Heart right ventricle (tissue), 16 donors: ENCODE measurements around the gene OR4D1. TPM values are rescaled to one million over a fixed set of nuclear protein-coding genes. Genes with fewer than 3 reads are reported as not detected.

ENCODE experiments used
- ATAC-seq, 8 donors: fragments of 200-7000 bp; cut with Tn5 transposase; one replicate each; pipeline ENCODE4 v1.9.1; 2020; ENCODE audit warnings: mild to moderate bottlenecking in 8 of 8, moderate library complexity in 8 of 8, moderate number of reproducible peaks in 1 of 8
- DNase-seq, 2 donors: peaks; one replicate each; pipeline ENCODE4 v3.0.0-alpha.2; 2020
- H3K27ac ChIP-seq, 10 donors: fragments of 200-600 bp; sonication (generic) in 2 of 10; one replicate each; pipeline versions ENCODE4 v1.5.0 to v1.8.0; 2020 to 2022; ENCODE audit warnings: mild to moderate bottlenecking in 3 of 10
- H3K27me3 ChIP-seq, 7 donors: fragments of 200-600 bp; one replicate each; pipeline ENCODE4 v1.8.0; 2021 to 2022; ENCODE audit warnings: mild to moderate bottlenecking in 2 of 7
- H3K36me3 ChIP-seq, 9 donors: fragments of 200-600 bp; sonication (generic) in 1 of 9; one replicate each; pipeline versions ENCODE4 v1.5.0 to v1.8.0; 2020 to 2022; ENCODE audit warnings: mild to moderate bottlenecking in 2 of 9
- H3K4me1 ChIP-seq, 9 donors: fragments of 200-600 bp; sonication (generic) in 1 of 9; one replicate each; pipeline versions ENCODE4 v1.5.0 to v1.8.0; 2020 to 2022; ENCODE audit warnings: mild to moderate bottlenecking in 4 of 9
- H3K4me3 ChIP-seq, 10 donors: fragments of 200-600 bp; sonication (generic) in 2 of 10; one replicate each; pipeline versions ENCODE4 v1.5.0 to v1.8.0; 2020 to 2022; ENCODE audit warnings: mild to moderate bottlenecking in 7 of 10, moderate library complexity in 2 of 10
- H3K9me3 ChIP-seq, 11 donors: fragments of 200-600 bp in 10 of 11; sonication (generic) in 2 of 11; one replicate each; pipeline versions ENCODE4 v1.5.0 to v1.8.0; 2013 to 2022; ENCODE audit warnings: mild to moderate bottlenecking in 2 of 11, control low read depth in 1 of 11, moderate library complexity in 1 of 11
- CTCF ChIP-seq, 9 donors: fragments of 200-600 bp; sonication (generic) in 2 of 9; IDR thresholded peaks; one replicate each; pipeline versions ENCODE4 v1.5.0 to v1.8.0; 2021 to 2022; ENCODE audit warnings: antibody characterized with exemption in 9 of 9, mild to moderate bottlenecking in 5 of 9, moderate library complexity in 1 of 9
- WGBS, 2 donors: extraction: QIAGEN DNeasy Blood & Tissue Kit; methylation state at CpG; one replicate each; pipeline ENCODE4 v1.1.7; 2013; ENCODE audit warnings: inconsistent platforms in 1 of 2; 5-methylcytosine and 5-hydroxymethylcytosine counted together
- intact Hi-C, 10 donors: fragments of 100-400 bp; cut with DNase I; formaldehyde crosslinking; loops; one replicate each; pipeline versions ENCODE4 v1.11.1 to v1.14.2; 2022
- polyA plus RNA-seq, 2 donors: library from polyadenylated mRNA; stranded (reverse); fragments of 200-250 nt; gene quantifications; one replicate each; pipeline ENCODE4 v1.2.3, GENCODE V29; 2013
- total RNA-seq, 10 donors: library from RNA; stranded (reverse); fragmentation: NEBNext Ultra II Directional in 3 of 10; extraction: Animal tissue kit (Norgen Biotek cat#: 25700) in 3 of 10; gene quantifications; one replicate each; pipeline versions ENCODE4 v1.2.1 to v1.2.4, GENCODE V29; 2021 to 2023
- donor health status: Arrhythmogenic right ventricular cardiomyopathy.
- donor health status: ischemic (EF 13 %, LVEDD 7.1; RV severe dilation, severe dysfunction).
- donor health status: healthy with polysubstance abuse.
- donor health status: DM: no; HTN: yes; CAD: no.
- donor health status: DM: no; HTN: no; CAD: no.
- donor health status: ischemic (EF 25% LVEDD 6.9; RV normal size, moderate dysfunction).
- donor health status: ischemic (EF 25% LVEDD 5.7; RV mildly dilated, moderate dysfunction).
- donor health status: healthy.
- donor health status: DM: yes; HTN: yes; CAD: no.
- donor health status: Ischemic cardiomyopathy.
- donor health status: ischemic (EF 35%, LVEDD 5.7; RV mildly dilated, moderate dysfunction).
- donor health status: nonischemic (EF 11% LVEDD 7.7; RV severe dilation, severe dysfunction).
- donor health status: DM: yes; HTN: yes; CAD: no.
- donor health status: PGD.
- donor health status: ischemic (EF 29% LVEDD 5.4; RV normal size, mild dysfunction).
- donor health status: nonischemic (EF 23%, LVEDD 6.1; RV moderate dilation, normal function).

Gene OR4D1
- total and polyA plus RNA-seq, 12 donors, result 0.07 TPM; not detected in 11

- H3K4me3 ChIP-seq, result no peak overlapping the region
- H3K27me3 ChIP-seq, result peaks cover 0 to 19% (median 13%) of the 10 kb centered on the region in 7 donors
- intact Hi-C loops, result no loop called here
- WGBS, 2 donors, result 77 to 86% methylated on average over 4 of the region's 4 CpGs
- no peak overlapping the region for H3K27ac ChIP-seq
- no peaks in the 10 kb centered on the region for H3K9me3 ChIP-seq
- no peak for ATAC-seq
- no peaks in the 10 kb centered on the region for H3K36me3 ChIP-seq
- no peak for DNase-seq
- H3K4me1 ChIP-seq, result no peaks in the 10 kb centered on the region
- TF ChIP-seq CTCF (IDR thresholded peaks at IDR 0.05), result no peak
Measured at GRCh38 chr17:58183514-58183913, 35.3 kb downstream of the OR4D1 start.

DNA sequence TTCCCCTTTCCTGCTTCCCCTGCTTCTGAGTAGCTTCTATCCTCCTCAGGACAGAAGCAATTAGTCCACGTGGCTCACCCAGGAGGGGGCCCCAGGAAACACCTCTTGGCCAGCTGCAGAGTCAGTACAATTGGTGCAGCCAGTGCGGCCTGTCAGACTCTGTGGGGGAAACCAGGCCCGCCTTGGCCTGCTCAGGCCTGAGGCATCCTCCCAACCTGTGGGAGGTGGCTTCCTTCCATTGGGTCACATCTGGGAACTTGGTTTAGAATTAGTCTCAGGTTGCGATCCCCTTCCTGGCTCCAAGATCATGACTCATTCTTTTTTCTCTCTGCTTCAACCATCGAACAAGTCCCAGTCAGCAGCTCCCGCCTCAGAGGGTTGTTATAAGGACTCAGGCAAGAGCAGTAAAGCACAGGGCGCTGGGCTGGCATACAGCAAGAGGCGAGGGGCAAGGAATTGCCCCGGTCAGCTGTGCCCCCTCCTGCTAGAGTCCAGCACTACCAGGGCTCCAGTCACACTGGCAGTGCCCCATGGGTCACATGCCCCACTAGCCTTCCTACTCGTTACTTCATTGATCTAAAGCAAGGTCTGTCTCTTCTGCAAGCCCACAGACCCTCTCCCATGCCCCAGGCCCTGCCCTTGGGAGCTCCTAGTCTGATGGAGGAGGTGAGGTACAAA, 36.3 kb downstream of the OR4D1 start:
- intact Hi-C loops, result no loop called here
- H3K27me3 ChIP-seq, result peaks cover 0 to 22% (median 13%) of the 10 kb centered on the region in 7 donors
- no peak overlapping the region for H3K4me3 ChIP-seq
- TF ChIP-seq CTCF (IDR thresholded peaks at IDR 0.05), result no peak
- H3K4me1 ChIP-seq, result peaks cover 0 to 3% (median 0%) of the 10 kb centered on the region in 9 donors
- H3K36me3 ChIP-seq, result no peaks in the 10 kb centered on the region
- WGBS, 2 donors, result 57 to 66% methylated on average over 10 of the region's 10 CpGs
- ATAC-seq, result peak in 3 of 8 donors; percentile 28 to 55 (median 28)
- DNase-seq, result no peak
- no peaks in the 10 kb centered on the region for H3K9me3 ChIP-seq
- H3K27ac ChIP-seq, result no peak overlapping the region

GRCh38 chr17:58184986-58185761, 37.0 kb downstream of the OR4D1 start:
- Histone ChIP-seq H3K4me1 (peaks cover 0 to 10% (median 7%) of the 10 kb centered on the region in 9 donors), H3K27me3 (peaks cover 0 to 27% (median 14%) of the 10 kb centered on the region in 7 donors), H3K27ac (no peak overlapping the region), H3K36me3 (no peaks in the 10 kb centered on the region), H3K4me3 (no peak overlapping the region), H3K9me3 (no peaks in the 10 kb centered on the region)
- intact Hi-C loops, result no loop called here
- ATAC-seq, result no peak
- WGBS, 2 donors, result 69 to 74% methylated on average over 8 of the region's 8 CpGs
- no peak for TF ChIP-seq CTCF (IDR thresholded peaks at IDR 0.05)
- no peak for DNase-seq

GRCh38 chr17:58186591-58186990, 38.4 kb downstream of the OR4D1 start:
- H3K4me1 ChIP-seq, result peaks cover 0 to 12% (median 7%) of the 10 kb centered on the region in 9 donors
- WGBS, 2 donors, result 83 to 90% methylated on average over 4 of the region's 4 CpGs
- intact Hi-C loops, result no loop called here
- H3K4me3 ChIP-seq, result no peak overlapping the region
- no peak for ATAC-seq
- no peak for TF ChIP-seq CTCF (IDR thresholded peaks at IDR 0.05)
- H3K9me3 ChIP-seq, result no peaks in the 10 kb centered on the region
- peaks cover 0 to 39% (median 27%) of the 10 kb centered on the region in 7 donors for H3K27me3 ChIP-seq
- no peak for DNase-seq
- H3K36me3 ChIP-seq, result no peaks in the 10 kb centered on the region
- H3K27ac ChIP-seq, result no peak overlapping the region
